ENCODE results near the gene POLA2. TPM values are rescaled to one million over a fixed set of nuclear protein-coding genes. Genes with fewer than 3 reads are reported as not detected.

POLA2 gene
- total RNA-seq: 10 to 100 TPM in 2 of 4 donors, 1 to 10 TPM in 2; 3.1 to 14.1 (median 10.4) TPM

GRCh38 chr11:65261591-65262380 lies at the start of gene POLA2:
Gene POLA2 (plus strand): TSS chr11:65261962. CDS start chr11:65262293, 331 bp downstream.
- intact Hi-C loops (cut with DNase I): no loop called here
- 0 to 1% methylated on average over 4 to 29 of the region's 66 CpGs for WGBS, 2 donors
- H3K4me3 ChIP-seq: peak within 1 kb of the TSS; percentile 67 to 82 (median 72)

GRCh38 chr11:65212226-65212801 lies 49.4 kb upstream of the POLA2 start:
- 70 to 72% methylated on average over 3 to 4 of the region's 13 CpGs for WGBS, 2 donors
- intact Hi-C loops (cut with DNase I): no loop called here
- H3K27me3 ChIP-seq: no peaks in the 10 kb centered on the region
- peaks cover 46 to 57% (median 47%) of the 10 kb centered on the region in 3 donors for H3K36me3 ChIP-seq
- DNase-seq: no peak
- no peaks in the 10 kb centered on the region for H3K9me3 ChIP-seq
- peaks cover 0 to 14% (median 0%) of the 10 kb centered on the region in 3 donors for H3K4me1 ChIP-seq
- TF ChIP-seq CTCF (IDR thresholded peaks at IDR 0.05) (no peak), POLR2A (IDR thresholded peaks at IDR 0.05) (no peak)
- H3K4me3 ChIP-seq: no peak overlapping the region
- H3K27ac ChIP-seq: no peak overlapping the region

More at GRCh38 chr11:65261591-65262380, at the start of gene POLA2:
- H3K27ac ChIP-seq: peak within 1 kb of the TSS; percentile 89 to 96 (median 92)
- TF ChIP-seq POLR2A (IDR thresholded peaks at IDR 0.05) (peak in 3 of 4 donors; percentile 52 to 76 (median 64)), CTCF (IDR thresholded peaks at IDR 0.05) (no peak)
- H3K36me3 ChIP-seq: peaks cover 0 to 4% (median 0%) of the 10 kb centered on the region in 3 donors
- H3K4me1 ChIP-seq: peaks cover 0 to 26% (median 17%) of the 10 kb centered on the region in 3 donors
- DNase-seq: peak; percentile 62
- H3K9me3 ChIP-seq: no peaks in the 10 kb centered on the region
- no peaks in the 10 kb centered on the region for H3K27me3 ChIP-seq

GRCh38 chr11:65213322-65214211 lies 48.2 kb upstream of the POLA2 start:
- TF ChIP-seq POLR2A (IDR thresholded peaks at IDR 0.05): no peak
- TF ChIP-seq CTCF (IDR thresholded peaks at IDR 0.05): no peak
- 39 to 45% methylated on average over 8 to 14 of the region's 26 CpGs for WGBS, 2 donors
- no peak overlapping the region for H3K4me3 ChIP-seq
- H3K4me1 ChIP-seq: peaks cover 0 to 14% (median 0%) of the 10 kb centered on the region in 3 donors
- no peaks in the 10 kb centered on the region for H3K27me3 ChIP-seq
- DNase-seq: no peak
- H3K36me3 ChIP-seq: peaks cover 35 to 44% (median 38%) of the 10 kb centered on the region in 3 donors
- intact Hi-C loops (cut with DNase I): no loop called here
- no peaks in the 10 kb centered on the region for H3K9me3 ChIP-seq
- no peak overlapping the region for H3K27ac ChIP-seq

- peaks cover 0 to 15% (median 2%) of the 10 kb centered on the region in 3 donors for H3K4me1 ChIP-seq
- no peak overlapping the region for H3K27ac ChIP-seq
- no peak overlapping the region for H3K4me3 ChIP-seq
- DNase-seq: no peak
- intact Hi-C loops (cut with DNase I): no loop called here
- no peak for TF ChIP-seq POLR2A (IDR thresholded peaks at IDR 0.05)
- no peak for TF ChIP-seq CTCF (IDR thresholded peaks at IDR 0.05)
- no peaks in the 10 kb centered on the region for H3K27me3 ChIP-seq
- H3K36me3 ChIP-seq: peaks cover 27 to 37% (median 31%) of the 10 kb centered on the region in 3 donors
- no peaks in the 10 kb centered on the region for H3K9me3 ChIP-seq
- WGBS, 2 donors: 55 to 74% methylated on average over 6 to 7 of the region's 16 CpGs
These were observed 47.4 kb upstream of the POLA2 start for GRCh38 chr11:65214212-65214845.

All from esophagus squamous epithelium (tissue), 5 donors.